C4-2B (cell line): ENCODE results near the gene UCHL5.
"Not testable (repeated sequence)": the region's sequence is repeated elsewhere in the genome, so short reads cannot be mapped to it uniquely, and the experiment has no call there.

ENCODE experiments used
- H3K27ac ChIP-seq: fragments of 450-650 bp; 2 replicates; pipeline ENCODE4 v1.5.1; 2017
- ZFX ChIP-seq: fragments of 450-650 bp; IDR thresholded peaks from 2 replicates; pipeline ENCODE4 v1.6.1; 2017
- TF ChIP-seq, protein P1 (sequence below): fragments of 450-650 bp; conservative IDR thresholded peaks from 2 replicates; pipeline ENCODE4 v1.5.1; 2017; ENCODE audit warnings: mild to moderate bottlenecking

Gene UCHL5

DNA sequence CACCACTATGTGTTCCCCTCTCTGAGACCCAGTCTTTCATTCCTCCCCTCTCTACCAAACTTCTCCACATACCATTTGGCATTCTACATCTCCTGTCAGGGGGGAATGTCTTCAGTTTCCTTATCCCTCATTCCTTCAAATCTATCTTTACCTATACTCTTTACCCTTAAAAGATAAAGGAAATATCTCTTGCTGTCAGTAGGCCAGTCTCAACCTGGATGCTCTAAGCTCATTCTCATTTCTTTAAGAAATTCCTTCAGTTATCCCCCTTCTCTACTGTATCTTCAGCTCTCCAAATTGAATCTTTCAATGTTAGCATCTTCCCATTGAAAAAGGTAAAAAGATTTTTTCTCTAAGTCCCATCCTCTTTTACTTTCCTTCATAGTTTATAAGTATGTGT lies 6.8 kb upstream of the UCHL5 start:
- no peak overlapping the region for H3K27ac ChIP-seq
- no peak for TF ChIP-seq ZFX

DNA sequence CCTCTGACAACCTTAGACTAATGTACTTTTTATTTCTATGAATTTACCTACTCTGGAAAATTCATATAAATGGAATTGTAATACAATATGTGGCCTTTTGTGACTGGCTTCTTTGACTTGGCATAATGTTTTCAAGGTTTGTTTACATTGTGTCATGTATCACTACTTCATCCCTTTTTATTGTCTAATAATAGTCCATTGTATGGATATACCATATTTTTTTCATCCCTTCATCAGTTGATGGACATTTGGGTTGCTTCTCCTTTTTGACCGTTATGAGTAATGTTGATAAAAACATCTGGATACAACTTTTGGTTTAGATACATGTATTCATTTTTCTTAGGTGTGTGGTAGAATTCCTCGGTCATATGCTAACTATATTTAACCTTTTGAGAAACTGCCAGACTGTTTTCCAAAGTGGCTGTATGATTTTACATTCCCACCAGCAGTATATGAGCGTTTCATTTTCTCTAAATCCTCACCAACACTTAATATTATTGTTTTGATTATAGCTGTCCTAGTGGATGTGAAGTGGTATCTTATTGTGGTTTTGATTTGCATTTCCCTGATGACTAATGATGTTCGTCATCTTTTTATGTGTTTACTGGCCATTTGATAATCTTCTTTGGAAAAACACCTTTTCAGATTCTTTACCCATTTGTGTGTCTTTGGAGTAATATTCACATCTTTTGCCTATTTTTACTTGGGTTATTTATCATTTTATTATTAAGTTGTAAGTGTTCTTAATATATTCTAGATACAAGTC lies 3.7 kb upstream of the UCHL5 start:
- no peak overlapping the region for H3K27ac ChIP-seq
- TF ChIP-seq ZFX, result no peak
- TF ChIP-seq, protein P1, sequence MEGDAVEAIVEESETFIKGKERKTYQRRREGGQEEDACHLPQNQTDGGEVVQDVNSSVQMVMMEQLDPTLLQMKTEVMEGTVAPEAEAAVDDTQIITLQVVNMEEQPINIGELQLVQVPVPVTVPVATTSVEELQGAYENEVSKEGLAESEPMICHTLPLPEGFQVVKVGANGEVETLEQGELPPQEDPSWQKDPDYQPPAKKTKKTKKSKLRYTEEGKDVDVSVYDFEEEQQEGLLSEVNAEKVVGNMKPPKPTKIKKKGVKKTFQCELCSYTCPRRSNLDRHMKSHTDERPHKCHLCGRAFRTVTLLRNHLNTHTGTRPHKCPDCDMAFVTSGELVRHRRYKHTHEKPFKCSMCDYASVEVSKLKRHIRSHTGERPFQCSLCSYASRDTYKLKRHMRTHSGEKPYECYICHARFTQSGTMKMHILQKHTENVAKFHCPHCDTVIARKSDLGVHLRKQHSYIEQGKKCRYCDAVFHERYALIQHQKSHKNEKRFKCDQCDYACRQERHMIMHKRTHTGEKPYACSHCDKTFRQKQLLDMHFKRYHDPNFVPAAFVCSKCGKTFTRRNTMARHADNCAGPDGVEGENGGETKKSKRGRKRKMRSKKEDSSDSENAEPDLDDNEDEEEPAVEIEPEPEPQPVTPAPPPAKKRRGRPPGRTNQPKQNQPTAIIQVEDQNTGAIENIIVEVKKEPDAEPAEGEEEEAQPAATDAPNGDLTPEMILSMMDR, result no peak

DNA sequence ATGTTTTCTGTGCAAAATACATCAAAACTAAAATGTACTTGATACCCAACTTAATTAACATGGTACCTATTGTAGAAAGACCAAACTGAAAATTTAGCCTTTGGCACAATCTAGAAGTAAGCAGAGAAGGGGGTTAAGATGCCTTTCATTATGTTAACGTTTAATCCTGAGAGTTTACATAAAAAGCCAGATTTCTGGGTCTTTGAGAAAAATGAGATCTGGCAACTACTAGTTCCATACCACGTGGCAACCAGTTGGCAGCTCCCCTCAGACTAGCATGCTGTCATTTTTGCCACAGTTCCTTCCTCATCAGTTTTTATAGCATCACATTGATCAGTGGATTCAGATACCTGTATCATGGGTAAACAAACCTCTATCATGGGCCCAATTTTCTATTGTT lies 1.8 kb upstream of the UCHL5 start:
- no peak for TF ChIP-seq ZFX
- TF ChIP-seq, protein P1, result no peak
- H3K27ac ChIP-seq, result no peak overlapping the region

DNA sequence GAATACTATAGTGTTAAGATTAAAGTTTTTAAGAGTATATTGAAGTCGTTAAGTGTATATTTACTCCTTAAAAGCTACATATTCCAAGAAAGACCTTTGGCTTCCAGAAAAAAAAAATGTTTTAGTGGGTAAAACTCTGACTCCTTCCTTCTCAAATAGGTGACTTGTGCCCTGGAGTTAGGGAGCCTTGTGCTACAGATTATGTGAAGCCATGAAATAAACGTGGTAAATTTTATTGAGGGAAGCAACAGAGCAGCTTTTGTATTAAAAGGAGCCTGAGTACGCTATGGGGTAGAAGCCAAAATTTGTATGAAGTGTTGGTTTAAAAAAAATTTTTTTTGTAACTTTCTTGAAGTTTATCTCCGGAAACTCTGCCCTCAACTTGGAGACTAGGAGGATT lies 1.2 kb upstream of the UCHL5 start:
- no peak for TF ChIP-seq ZFX
- TF ChIP-seq, protein P1, result no peak
- no peak overlapping the region for H3K27ac ChIP-seq

DNA sequence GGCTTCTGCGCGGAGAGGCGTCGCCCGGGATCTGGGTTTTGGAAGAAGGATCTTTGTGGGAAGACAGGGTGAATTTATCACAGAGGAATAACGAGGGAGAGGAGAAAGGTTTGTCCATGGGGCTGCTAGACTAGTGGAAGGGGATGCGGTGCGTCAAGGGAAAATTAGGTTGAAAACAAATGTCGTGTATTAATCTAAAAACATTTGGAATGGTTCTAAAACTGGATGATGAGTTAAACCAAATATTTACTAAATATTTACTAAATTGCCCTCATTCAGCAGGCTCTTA lies 899 bp upstream of the UCHL5 start:
- peak overlapping the region; percentile 96 for H3K27ac ChIP-seq

DNA sequence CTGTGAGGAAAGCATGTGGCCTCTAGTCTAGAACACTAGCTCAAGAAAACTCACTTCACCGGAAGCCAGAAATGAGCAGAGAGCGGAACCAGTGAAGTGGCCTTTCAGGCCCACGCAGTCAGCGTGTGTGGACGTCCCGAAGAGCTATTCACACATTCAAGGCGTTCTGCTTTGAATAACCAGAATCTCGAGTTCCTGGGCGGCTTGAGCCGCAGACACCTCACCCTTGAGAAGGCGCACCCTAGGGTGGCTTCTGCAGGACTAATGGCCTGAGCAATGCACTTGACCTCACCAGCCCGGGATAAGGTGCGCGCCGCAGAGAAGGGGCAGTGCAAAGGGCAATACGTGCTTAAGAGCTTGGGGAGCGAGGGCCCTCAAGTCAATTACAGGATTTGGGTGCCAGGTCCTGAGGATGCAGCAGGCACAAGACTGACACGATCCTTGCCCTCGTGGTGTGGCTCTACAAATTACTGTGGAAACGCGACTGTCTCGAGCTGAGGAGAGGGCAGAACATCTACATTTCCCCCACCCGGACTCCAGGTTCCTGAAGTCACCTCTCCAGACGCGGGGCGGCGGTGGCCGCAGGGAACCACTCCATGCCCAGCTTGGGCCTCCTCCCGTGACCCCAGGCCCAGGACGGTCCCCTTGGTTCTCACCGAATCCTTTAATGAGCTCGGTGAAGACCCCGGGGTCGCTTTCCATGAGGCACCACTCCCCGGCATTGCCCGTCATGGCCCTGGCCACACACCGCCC lies 455 bp downstream of the UCHL5 start:
- TF ChIP-seq ZFX, result peak; percentile 80
- TF ChIP-seq, protein P1, result no peak
- H3K27ac ChIP-seq, result peak overlapping the region; percentile 96

More for the DNA sequence above, 899 bp upstream of the UCHL5 start:
- no peak for TF ChIP-seq ZFX
- TF ChIP-seq, protein P1, result no peak

DNA sequence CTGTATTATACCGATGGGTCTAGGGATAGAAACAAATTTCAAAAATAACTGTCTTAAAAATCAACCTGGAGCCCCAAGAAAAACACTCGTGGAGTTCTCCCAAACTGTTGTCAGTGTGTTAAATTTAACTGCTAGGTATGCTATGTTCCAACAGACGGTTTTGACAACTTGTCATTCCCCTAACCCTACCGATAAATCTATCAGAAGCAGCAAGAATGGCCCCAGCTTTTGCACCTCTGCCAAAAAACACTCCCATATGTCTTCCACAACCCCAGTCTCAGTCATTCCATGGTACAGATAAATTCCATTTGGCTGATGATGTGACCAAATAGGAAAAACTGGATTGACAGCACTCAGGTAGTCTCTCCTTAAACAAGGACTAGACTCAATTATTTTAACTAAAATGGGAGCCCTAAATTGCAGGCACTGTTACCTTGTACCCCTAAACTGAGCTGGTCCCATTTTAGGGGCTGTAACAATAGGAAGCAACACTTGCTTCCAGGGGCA lies 4.9 kb downstream of the UCHL5 start:
- no peak for TF ChIP-seq ZFX
- TF ChIP-seq, protein P1, result no peak
- peak overlapping the region; percentile 59; the same call in 1 of the 2 replicates for H3K27ac ChIP-seq

DNA sequence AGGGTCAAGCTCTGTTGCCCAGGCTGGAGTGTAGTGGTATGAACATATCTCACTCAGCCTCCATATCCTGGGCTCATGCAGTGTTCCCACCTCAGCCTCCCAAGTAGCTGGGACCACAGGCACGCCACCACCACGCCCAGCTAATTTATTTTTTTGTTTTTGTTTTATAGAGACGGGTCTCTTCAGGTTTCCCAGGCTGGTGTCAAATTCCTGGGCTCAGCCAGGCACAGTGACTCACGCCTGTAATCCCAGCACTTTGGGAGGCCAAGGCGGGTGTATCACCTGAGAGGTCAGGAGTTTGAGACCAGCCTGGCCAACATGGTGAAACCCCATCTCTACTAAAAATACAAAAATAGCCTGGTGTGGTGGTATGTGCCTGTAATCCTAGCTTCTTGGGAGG lies 10.2 kb downstream of the UCHL5 start:
- H3K27ac ChIP-seq, result not testable (repeated sequence)
